Skeletal muscle cell (primary cell): ENCODE data around the gene SYT15.
"Not testable (repeated sequence)": the region's sequence is repeated elsewhere in the genome, so short reads cannot be mapped to it uniquely, and the experiment has no call there.

Source experiments
- DNase-seq: peaks from one replicate; pipeline ENCODE4 v3.0.0-alpha.2; 2010; ENCODE audit warnings: low read depth
- H3K4me3 ChIP-seq: 2 replicates; pipeline ENCODE4 v1.5.1; 2011; ENCODE audit warnings: low read depth, mild to moderate bottlenecking, control low read depth, low read length, moderate library complexity

The SYT15 gene

GRCh38 chr10:46554166-46554781, 24.7 kb upstream of the SYT15 start:
- DNase-seq: no peak

GRCh38 chr10:46555366-46555712, 23.6 kb upstream of the SYT15 start:
- no peak for DNase-seq
- H3K4me3 ChIP-seq: no peak overlapping the region

More at GRCh38 chr10:46554166-46554781, 24.7 kb upstream of the SYT15 start:
- no peak overlapping the region for H3K4me3 ChIP-seq

GRCh38 chr10:46555713-46556514, 23.0 kb upstream of the SYT15 start:
- DNase-seq: no peak
- peak overlapping the region; percentile 26 for H3K4me3 ChIP-seq

- peak within 1 kb of the TSS; percentile 26 for H3K4me3 ChIP-seq
- no peak for DNase-seq
These were observed 22.2 kb upstream of the SYT15 start, which contains the start of gene GPRIN2 for GRCh38 chr10:46556515-46557318. Gene GPRIN2, minus strand, starts transcription at chr10:46556658. Its CDS starts 5,922 bp downstream, at chr10:46550736.

DNA sequence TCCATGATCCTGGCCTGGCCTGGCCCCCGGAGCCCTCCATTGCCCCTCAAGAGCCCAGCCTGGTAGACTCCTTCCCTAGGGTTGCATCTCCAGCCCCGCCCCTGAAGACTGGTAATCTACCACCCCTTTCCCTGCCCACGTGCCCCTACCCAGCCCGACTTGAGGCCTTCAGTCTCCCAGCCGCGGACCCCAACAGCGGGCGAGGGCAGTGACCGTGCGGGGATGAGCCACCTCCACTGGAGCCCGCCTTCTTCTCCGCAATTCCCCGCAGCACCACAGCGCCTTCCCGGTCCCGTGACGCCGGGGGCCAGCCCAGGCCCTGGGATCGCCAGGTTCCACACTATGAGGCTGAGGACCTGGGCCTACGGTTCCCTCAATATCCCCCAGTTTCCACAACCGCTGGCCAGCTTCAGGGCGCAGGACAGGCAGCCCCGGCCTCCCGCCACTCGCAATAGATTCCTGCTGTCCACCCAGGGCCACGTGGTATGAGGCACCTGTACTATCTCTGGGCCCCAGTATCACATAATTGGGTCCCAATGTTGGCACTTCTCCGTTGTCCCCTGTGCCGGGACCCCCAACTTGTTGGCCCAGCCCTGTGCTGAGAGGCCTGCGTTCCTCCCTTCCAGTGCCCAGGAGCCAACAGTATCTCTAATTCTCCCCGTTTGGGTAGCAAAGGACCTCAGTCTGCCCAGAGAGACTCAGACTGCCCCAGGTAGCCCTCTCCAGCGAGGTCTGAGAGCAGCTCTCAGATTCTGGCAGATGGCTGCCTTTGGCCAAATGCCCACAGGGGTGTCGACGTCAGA, 21.4 kb upstream of the SYT15 start:
- no peak overlapping the region for H3K4me3 ChIP-seq
- DNase-seq: no peak

- H3K4me3 ChIP-seq: no peak overlapping the region
- no peak for DNase-seq
These were observed 20.9 kb upstream of the SYT15 start for GRCh38 chr10:46558122-46558391.

DNA sequence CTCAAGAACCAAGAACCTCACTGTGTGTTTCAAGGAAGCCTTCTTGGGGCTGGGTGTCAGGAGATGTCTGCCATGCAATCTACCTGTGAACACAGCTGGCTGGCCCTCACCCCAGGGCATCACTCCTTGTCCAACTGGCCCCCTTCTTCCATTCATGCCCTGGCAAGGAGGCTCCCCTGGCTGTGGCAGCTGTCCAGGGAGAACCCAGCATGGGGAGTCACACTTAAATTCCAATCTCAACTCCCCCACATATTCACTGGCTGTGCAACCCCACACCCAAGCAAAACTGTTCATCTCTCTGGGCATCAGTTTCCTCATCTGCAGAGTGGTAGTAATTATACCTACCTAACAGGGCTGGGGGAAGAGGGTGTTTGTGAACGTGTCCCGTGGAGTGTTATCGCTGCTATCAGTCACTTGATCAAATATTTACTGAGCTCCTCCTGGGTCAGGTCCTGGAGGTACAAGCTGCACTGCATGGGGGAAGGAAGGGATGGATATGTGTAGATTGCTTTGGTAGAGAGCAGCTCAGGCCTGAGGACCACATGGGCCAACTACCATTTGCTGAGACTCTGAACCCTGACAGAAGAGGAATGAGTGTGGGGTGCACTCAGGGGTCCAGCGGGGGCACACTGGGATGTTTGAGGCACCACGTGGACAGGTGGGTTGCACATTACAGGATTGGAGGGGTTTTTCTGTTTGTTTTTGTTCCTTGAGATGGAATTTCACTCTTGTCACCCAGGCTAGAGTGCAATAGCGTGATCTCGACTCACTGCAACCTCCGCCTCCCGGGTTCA, 20.3 kb upstream of the SYT15 start:
- no peak for DNase-seq
- H3K4me3 ChIP-seq: no peak overlapping the region

DNA sequence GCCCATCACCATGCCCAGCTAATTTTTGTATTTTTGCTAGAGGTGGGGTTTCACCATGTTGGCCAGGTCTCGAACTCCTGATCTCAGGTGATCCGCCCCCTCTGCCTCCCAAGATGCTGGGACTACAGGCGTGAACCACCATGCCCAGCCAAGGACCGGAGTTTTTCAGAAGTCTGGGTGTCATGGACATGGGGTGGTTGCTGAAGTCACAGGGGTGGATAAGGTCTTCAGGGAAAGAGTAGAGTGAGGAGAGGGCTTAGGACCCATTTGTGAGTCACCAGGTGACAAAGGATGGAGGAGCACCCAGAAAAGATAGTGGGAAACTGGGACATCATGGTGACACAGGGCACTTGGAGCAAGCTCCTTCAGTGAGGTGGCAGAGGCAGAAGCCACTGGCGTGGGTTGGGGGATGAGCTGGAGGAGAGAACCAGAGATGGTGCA, 19.7 kb upstream of the SYT15 start:
- no peak for DNase-seq
- no peak overlapping the region for H3K4me3 ChIP-seq

DNA sequence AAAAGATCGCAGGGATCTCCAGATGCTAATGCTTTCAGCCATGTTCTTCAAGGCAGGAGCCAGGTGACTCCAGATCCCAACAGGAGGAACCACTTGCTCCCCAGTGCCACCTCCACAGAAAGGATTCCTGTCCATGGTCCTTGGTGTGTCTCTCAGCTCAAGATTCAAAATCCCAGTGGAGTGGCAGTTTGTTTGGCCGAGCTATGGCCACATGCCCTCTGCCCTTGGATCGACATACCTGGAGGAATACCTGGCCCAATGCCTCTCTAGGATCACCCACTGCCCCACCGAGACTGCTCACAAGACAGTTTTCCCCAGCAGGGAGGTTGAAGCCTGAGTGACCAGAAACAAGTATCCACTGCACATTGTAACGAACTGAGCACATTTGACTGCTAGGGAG, 18.5 kb upstream of the SYT15 start:
- no peak overlapping the region for H3K4me3 ChIP-seq
- no peak for DNase-seq

DNA sequence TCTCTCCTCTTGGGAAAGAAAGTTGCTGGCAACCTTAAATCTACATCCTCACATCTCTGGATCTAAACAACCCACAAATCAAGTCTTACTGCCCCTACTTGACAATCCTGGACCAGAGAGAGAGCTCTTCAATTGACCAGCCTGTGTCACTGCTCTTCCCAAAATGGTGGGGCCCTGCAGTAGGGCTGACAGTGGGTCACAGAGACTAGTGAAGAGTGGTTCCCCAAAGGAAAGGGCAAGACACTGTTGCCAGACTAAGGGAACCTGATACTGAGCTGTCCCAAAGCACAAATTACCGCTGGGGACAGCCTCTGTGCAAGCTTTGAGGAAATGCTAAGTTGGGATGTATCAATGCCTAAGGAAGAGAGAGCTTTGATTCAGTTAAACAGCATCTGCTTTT, 18.0 kb upstream of the SYT15 start:
- no peak for DNase-seq
- H3K4me3 ChIP-seq: no peak overlapping the region

- peak; percentile 35 for DNase-seq
- not testable (repeated sequence) for H3K4me3 ChIP-seq
These were observed 13.2 kb upstream of the SYT15 start for GRCh38 chr10:46565591-46566332.

DNA sequence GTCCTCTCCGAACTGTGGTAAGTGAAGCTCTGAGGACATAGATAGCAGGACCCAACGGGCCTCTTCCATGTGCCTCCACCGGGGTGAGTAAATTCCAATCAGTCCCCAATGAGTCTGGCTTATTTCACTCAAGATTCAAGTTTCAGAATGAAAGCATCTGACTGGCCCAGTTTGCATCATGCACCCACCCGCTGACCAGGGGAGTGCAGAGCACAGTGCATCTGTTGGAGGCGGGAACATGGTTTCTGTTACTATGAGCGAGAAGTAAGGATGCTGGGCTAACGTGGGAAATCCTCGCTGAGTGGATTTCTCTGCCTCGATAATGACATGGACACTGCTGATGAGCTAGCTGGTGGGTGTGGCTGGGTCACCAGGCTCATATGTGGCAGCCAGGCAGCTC, 11.8 kb upstream of the SYT15 start:
- DNase-seq, H3K4me3 ChIP-seq: not testable (repeated sequence)

GRCh38 chr10:46570655-46571054, 8.3 kb upstream of the SYT15 start:
- DNase-seq, H3K4me3 ChIP-seq: not testable (repeated sequence)

DNA sequence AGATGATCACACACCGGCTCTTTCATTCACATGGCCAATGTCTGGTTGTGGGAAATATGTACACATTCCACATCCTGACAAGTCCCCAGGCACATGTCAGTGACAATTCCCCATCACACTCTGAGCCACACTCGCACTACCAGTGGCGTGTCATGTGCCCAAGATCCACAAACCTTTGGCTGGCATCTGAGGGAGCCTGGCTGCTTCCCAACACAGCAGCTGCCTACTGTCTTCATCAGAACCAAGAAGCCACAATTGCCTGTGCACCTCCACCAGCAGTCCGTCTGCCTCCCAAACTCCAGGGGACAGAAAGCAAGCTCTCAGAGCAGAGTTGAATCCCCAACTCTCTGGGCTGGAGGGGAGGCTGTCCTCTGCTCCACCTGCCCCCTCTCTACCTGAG, 6.2 kb upstream of the SYT15 start:
- DNase-seq, H3K4me3 ChIP-seq: not testable (repeated sequence)

- DNase-seq, H3K4me3 ChIP-seq: not testable (repeated sequence)
These were observed 5.6 kb upstream of the SYT15 start for GRCh38 chr10:46573314-46573713.

GRCh38 chr10:46573884-46574283, 5.0 kb upstream of the SYT15 start:
- H3K4me3 ChIP-seq, DNase-seq: not testable (repeated sequence)

DNA sequence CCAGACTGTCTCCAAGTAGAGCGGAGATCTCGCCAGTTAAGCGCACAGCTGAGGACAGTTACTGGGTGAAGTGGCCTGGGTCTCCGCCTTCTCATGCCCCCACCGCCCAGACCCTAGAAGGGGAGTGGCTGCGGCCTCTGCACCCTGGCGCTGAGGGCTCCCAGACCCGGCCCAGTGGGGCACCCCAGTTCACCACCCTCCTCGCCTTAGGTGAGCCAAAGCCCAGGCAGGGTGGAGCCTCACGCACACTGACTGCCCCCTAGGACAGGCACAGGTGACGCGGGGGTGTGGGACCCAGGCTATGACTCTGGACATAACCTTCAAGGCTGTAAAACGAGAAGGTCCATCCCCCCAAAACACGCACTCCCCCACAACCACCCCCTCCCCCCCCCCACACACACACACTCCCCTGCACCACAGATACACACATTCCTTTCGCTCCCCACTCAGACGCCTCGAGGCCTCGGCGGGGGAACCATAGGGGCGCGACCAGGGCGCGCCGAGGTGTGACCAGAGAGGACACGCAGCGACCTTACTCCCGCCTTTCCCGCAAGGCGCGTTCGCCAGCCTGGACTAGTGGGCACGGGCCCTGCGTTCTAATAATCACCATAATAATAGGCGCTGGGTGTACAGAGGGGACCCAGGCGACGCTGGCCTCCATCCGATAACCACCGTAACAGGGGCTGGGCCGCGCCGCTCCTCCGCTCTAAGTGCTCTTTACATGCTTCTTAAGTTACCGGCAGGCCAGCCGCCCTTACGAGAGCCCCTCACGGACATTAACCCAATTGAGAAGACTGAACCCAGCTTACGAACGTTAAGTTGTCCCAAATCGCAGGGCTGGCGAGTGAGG, 1.1 kb upstream of the SYT15 start:
- DNase-seq, H3K4me3 ChIP-seq: not testable (repeated sequence)
